Measurements from ENCODE around the gene CLCNKB.

The CLCNKB gene

DNA sequence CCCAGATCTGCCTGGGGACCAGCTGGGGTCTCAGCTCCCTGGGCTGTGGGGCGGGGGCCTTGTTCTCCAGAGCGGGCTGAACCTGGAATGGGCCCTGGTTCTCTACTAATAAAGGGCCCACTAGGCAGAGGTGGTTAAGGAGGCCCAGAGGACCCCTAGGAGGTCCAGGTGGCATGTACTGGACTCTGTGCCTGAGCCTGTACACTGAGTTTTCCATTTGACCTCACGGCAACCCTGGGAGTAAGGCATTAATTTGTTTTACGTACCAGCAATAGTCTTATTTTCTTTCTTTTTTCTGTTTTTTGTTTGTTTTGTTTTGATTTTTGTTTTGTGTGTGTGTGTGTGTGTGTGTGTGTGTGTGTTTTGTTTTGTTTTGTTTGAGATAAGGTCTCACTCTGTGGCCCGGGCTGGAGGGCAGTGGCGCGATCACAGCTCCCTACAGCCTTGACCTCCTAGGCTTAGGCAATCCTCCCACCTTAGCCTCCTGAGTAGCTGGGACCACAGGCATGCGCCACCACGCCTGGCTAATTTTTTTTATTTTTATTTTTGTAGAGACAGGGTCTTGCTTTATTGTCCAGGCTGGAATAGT lies 49.4 kb downstream of the CLCNKB start:
- TF ChIP-seq, protein P1, sequence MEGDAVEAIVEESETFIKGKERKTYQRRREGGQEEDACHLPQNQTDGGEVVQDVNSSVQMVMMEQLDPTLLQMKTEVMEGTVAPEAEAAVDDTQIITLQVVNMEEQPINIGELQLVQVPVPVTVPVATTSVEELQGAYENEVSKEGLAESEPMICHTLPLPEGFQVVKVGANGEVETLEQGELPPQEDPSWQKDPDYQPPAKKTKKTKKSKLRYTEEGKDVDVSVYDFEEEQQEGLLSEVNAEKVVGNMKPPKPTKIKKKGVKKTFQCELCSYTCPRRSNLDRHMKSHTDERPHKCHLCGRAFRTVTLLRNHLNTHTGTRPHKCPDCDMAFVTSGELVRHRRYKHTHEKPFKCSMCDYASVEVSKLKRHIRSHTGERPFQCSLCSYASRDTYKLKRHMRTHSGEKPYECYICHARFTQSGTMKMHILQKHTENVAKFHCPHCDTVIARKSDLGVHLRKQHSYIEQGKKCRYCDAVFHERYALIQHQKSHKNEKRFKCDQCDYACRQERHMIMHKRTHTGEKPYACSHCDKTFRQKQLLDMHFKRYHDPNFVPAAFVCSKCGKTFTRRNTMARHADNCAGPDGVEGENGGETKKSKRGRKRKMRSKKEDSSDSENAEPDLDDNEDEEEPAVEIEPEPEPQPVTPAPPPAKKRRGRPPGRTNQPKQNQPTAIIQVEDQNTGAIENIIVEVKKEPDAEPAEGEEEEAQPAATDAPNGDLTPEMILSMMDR (IDR thresholded peaks at IDR 0.05): no peak

DNA sequence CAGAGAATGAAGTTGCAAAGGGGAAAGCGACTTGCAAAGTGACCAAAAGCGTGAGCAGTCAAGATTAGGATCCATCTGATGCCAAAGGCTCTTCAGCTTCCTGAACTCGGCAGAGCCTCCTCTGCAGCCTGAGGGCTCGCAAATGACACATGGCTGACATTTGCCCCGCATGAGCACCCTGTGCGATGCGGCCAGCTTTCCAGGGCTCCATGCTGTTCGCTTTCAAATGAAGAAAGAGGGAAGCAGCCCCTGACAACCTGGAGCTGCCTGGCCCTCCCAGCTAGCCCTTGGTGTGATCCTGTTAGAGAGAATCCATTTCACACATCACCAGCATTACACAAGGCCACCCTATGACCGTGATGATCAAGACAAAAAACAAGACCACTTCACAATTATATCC lies 50.0 kb downstream of the CLCNKB start:
- TF ChIP-seq, protein P1 (IDR thresholded peaks at IDR 0.05): no peak

DNA sequence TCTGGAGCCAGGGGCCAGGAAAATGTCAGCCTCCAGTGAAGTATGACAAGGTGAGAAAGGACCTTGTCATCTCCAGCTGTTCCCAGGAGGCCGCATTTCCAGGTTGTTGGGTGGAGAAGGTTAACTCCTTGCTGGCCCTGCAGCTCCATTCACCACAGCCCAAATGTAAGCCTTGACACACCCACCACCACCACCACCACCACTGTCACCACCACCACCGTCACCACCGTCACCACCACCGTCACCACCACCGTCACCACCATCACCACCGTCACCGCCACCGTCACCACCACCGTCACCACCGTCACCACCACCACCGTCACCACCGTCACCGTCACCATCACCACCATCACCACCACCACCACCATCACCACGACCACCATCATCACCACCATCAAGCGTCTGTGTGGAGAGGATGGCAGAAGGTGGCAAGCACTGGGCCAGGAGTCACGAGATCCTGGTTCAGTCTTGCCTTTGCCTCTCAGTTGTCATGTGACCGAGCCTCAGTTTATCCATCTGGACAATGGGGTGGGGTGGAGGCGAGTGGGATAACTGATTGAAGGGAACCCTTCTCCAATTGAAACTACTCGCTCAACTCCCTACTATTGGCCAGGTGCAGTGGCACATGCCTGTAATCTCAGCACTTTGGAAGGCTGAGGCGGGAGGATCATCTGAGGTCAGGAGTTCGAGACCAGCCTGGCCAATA lies 51.0 kb downstream of the CLCNKB start:
- TF ChIP-seq, protein P1 (IDR thresholded peaks at IDR 0.05): no peak

DNA sequence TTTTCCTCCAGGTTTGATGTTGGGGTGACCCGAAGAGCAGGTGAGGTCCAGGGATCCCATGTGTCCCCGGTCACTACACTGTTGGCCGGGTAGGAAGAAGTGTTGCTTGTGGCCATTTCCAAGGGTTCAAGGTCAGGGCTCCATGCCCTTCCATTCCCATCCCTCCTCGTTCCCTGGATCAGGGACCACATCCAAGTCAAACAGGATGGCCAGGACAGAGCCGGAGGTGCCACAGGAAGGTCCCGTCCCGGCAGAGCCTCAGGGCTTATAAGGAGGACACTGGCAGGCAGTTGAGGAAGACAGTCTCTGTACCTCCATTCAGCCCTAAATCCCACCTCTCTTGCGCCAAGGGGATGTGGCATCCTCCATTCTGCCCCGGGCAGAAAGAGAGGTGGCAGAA lies 51.9 kb downstream of the CLCNKB start:
- TF ChIP-seq, protein P1 (IDR thresholded peaks at IDR 0.05): no peak

DNA sequence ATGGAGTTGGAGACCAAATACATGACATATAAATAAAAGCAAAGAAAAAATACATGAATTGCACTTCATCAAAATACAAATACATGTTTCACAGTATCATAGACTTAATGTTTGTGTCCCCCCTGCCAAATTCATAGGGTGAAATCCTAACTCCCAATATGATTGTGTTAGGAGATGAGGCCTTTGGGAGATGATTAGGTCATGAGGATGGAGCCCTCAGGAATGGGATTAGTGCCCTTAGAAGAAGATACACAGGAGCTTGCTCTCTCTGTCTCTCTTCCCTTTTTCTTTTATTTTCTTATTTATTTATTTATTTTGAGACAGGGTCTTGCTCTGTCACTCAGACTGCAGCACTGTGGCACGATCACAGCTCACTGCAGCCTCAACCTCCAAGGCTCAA lies 55.8 kb downstream of the CLCNKB start:
- TF ChIP-seq, protein P1 (IDR thresholded peaks at IDR 0.05): no peak

DNA sequence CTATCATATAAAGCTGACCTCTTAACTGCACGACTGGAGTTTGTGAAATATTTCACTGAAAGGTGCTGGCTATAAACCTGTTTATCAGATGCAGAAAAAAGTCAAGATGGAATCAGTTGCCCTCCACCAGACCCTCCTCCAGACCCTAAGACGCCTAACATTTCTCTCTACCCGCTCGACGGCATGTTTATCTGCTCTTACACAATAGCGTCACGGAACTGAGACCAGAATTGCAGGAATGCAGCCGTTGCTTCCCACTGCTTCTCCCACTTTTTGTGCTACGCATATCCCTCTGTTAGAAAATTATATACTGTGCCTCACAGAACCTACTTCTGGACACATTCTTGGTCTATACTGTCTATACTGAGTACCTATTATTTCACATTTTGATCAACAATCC lies 58.0 kb downstream of the CLCNKB start:
- TF ChIP-seq, protein P1 (IDR thresholded peaks at IDR 0.05): no peak

All from LNCAP (cell line).